OCI-LY3 (cell line): ENCODE results near the gene INHBB.

Experiments
- CTCF ChIP-seq: fragments of 200-600, 300-600 bp; sonication (generic); IDR thresholded peaks from 2 replicates; pipeline ENCODE4 v1.5.1; 2014; ENCODE audit warnings: antibody characterized with exemption, low read length, low read depth
- EZH2phosphoT487 ChIP-seq: fragments of 200-600 bp; shearing (Covaris generic); IDR thresholded peaks from 2 replicates; pipeline ENCODE4 v1.6.1; 2018; ENCODE audit warnings: antibody characterized with exemption, mixed run types, low read depth

- TF ChIP-seq CTCF: no peak
- TF ChIP-seq EZH2phosphoT487: no peak
Observed at GRCh38 chr2:120302301-120302700, 43.6 kb upstream of the INHBB start.
